Lung (tissue), 12 donors: ENCODE data around the gene PALD1. TPM values are rescaled to one million over a fixed set of nuclear protein-coding genes. Genes with fewer than 3 reads are reported as not detected.
A peak's percentile ranks its signal among the peaks of the same experiment; 100 is the strongest.

ENCODE experiments used
- ATAC-seq: fragments of 200-7000 bp; cut with Tn5 transposase; one replicate; pipeline ENCODE4 v1.9.1; 2020; ENCODE audit warnings: moderate number of reproducible peaks; ENCODE audit not compliant: insufficient read depth, low FRiP score
- DNase-seq, 3 donors: peaks; one replicate each; pipeline ENCODE4 v3.0.0-alpha.2; 2013 to 2017
- H3K27ac ChIP-seq, 2 donors: one replicate each; pipeline ENCODE4 v1.5.1; 2013; ENCODE audit warnings: mild to moderate bottlenecking in 2 of 2, moderate library complexity in 2 of 2, control low read depth in 1 of 2, inconsistent platforms in 1 of 2, low read depth in 1 of 2, low read length in 1 of 2
- H3K27me3 ChIP-seq, 3 donors: one replicate each; pipeline ENCODE4 v1.5.1; 2013; ENCODE audit warnings: low read length in 2 of 3; ENCODE audit not compliant: control insufficient read depth in 3 of 3, insufficient read depth in 3 of 3
- H3K36me3 ChIP-seq, 4 donors: one replicate each; pipeline ENCODE4 v1.5.1; 2013; ENCODE audit warnings: low read length in 4 of 4, mild to moderate bottlenecking in 1 of 4, moderate library complexity in 1 of 4; ENCODE audit not compliant: control insufficient read depth in 4 of 4, insufficient read depth in 4 of 4
- H3K4me1 ChIP-seq, 5 donors: one replicate each; pipeline ENCODE4 v1.5.1; 2013; ENCODE audit warnings: low read length in 5 of 5, mild to moderate bottlenecking in 2 of 5, moderate library complexity in 1 of 5; ENCODE audit not compliant: control insufficient read depth in 5 of 5, insufficient read depth in 5 of 5
- H3K4me3 ChIP-seq: one replicate; pipeline ENCODE4 v1.5.1; 2013; ENCODE audit warnings: mild to moderate bottlenecking, control low read depth, moderate library complexity
- H3K9ac ChIP-seq, 2 donors: one replicate each; pipeline ENCODE4 v1.5.1; 2013; ENCODE audit warnings: low read length in 2 of 2, control low read depth in 1 of 2; ENCODE audit not compliant: insufficient read depth in 1 of 2
- H3K9me3 ChIP-seq, 4 donors: one replicate each; pipeline ENCODE4 v1.5.1; 2013; ENCODE audit warnings: low read length in 3 of 4, mild to moderate bottlenecking in 1 of 4, moderate library complexity in 1 of 4; ENCODE audit not compliant: control insufficient read depth in 4 of 4, insufficient read depth in 3 of 4
- CTCF ChIP-seq: IDR thresholded peaks from 2 replicates; pipeline ENCODE4 v1.5.1; 2012; ENCODE audit warnings: mild to moderate bottlenecking; ENCODE audit errors: control extremely low read depth, extremely low read depth
- WGBS, 2 donors: extraction: QIAGEN DNeasy Blood & Tissue Kit; methylation state at CpG; one replicate each; pipeline ENCODE4 v1.1.7; 2013; 5-methylcytosine and 5-hydroxymethylcytosine counted together
- polyA plus RNA-seq, 2 donors: library from polyadenylated mRNA; stranded (reverse); fragments of 200-250 nt; gene quantifications; one replicate each; pipeline ENCODE4 v1.2.1, GENCODE V29; 2013
- total RNA-seq, 2 donors: library from RNA; depleted of rRNA in 1 of 2; stranded (reverse); fragments of >200 nt in 1 of 2; gene quantifications; one replicate each; pipeline ENCODE4 v1.2.1, GENCODE V29; 2014 to 2021
- donor health status: control.
- donor health status: control.
- donor health status: Bipolar disorder and iron deficiency.
- donor health status: healthy.
- donor health status: DM: yes; HTN: yes; CAD: no.

PALD1 gene
- total and polyA plus RNA-seq, 4 donors, result 10.5 to 19.7 (median 15.6) TPM

- ATAC-seq, result no peak
- Histone ChIP-seq H3K9me3 (no peaks in the 10 kb centered on the region), H3K27me3 (peaks cover 0 to 5% (median 2%) of the 10 kb centered on the region in 3 donors), H3K36me3 (no peaks in the 10 kb centered on the region), H3K9ac (no peak overlapping the region), H3K4me1 (peaks cover 1 to 48% (median 9%) of the 10 kb centered on the region in 5 donors), H3K4me3 (no peak overlapping the region), H3K27ac (no peak overlapping the region)
- no peak for DNase-seq
- WGBS, 2 donors, result 63 to 64% methylated on average over 7 of the region's 7 CpGs
- TF ChIP-seq CTCF, result no peak
These were observed 2.1 kb upstream of the PALD1 start for GRCh38 chr10:70476249-70477035.

- H3K27ac ChIP-seq, result peak overlapping the region in 1 of 2 donors; percentile 81
- peaks cover 7 to 55% (median 15%) of the 10 kb centered on the region in 5 donors for H3K4me1 ChIP-seq
- no peak for ATAC-seq
- 8 to 10% methylated on average over 23 to 27 of the region's 27 CpGs for WGBS, 2 donors
- no peaks in the 10 kb centered on the region for H3K36me3 ChIP-seq
- no peak overlapping the region for H3K9ac ChIP-seq
- TF ChIP-seq CTCF, result no peak
- H3K27me3 ChIP-seq, result peaks cover 0 to 5% (median 0%) of the 10 kb centered on the region in 3 donors
- H3K9me3 ChIP-seq, result no peaks in the 10 kb centered on the region
- peak in 1 of 3 donors; percentile 36 for DNase-seq
- peak overlapping the region; percentile 61 for H3K4me3 ChIP-seq
These were observed 855 bp upstream of the PALD1 start for GRCh38 chr10:70477661-70478162.

GRCh38 chr10:70479165-70479581 is 606 bp downstream of the PALD1 start:
- H3K27me3 ChIP-seq, result peaks cover 0 to 5% (median 0%) of the 10 kb centered on the region in 3 donors
- no peak for TF ChIP-seq CTCF
- H3K9ac ChIP-seq, result peak overlapping the region in 1 of 2 donors; percentile 62
- H3K27ac ChIP-seq, result peak overlapping the region; percentile 67 to 81
- no peaks in the 10 kb centered on the region for H3K9me3 ChIP-seq
- no peaks in the 10 kb centered on the region for H3K36me3 ChIP-seq
- 29 to 33% methylated on average over 11 of the region's 11 CpGs for WGBS, 2 donors
- H3K4me3 ChIP-seq, result peak overlapping the region; percentile 61
- peaks cover 7 to 66% (median 18%) of the 10 kb centered on the region in 5 donors for H3K4me1 ChIP-seq
- ATAC-seq (no peak), DNase-seq (peak in 1 of 3 donors; percentile 54)
